ENCODE results near the gene DOCK4.

DNA sequence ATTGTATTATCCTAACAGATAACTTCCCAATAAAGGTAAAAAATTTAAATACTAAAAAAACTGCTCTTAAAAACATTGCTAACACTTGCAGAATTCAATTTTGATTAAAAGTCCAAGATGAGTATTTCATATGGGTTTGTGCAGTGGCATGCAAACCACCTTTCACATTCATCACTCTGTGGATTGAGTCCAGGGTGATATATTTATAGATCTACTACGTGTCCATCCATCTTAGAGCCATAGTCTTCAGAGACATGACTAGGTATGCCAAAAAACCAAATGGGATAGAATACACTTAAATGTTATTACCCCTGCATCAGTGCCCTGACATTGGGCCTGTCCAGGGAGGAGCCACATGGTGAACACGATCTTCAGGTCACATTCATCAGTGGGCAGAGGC, 96.0 kb downstream of the DOCK4 start:
- TF ChIP-seq, protein P1, sequence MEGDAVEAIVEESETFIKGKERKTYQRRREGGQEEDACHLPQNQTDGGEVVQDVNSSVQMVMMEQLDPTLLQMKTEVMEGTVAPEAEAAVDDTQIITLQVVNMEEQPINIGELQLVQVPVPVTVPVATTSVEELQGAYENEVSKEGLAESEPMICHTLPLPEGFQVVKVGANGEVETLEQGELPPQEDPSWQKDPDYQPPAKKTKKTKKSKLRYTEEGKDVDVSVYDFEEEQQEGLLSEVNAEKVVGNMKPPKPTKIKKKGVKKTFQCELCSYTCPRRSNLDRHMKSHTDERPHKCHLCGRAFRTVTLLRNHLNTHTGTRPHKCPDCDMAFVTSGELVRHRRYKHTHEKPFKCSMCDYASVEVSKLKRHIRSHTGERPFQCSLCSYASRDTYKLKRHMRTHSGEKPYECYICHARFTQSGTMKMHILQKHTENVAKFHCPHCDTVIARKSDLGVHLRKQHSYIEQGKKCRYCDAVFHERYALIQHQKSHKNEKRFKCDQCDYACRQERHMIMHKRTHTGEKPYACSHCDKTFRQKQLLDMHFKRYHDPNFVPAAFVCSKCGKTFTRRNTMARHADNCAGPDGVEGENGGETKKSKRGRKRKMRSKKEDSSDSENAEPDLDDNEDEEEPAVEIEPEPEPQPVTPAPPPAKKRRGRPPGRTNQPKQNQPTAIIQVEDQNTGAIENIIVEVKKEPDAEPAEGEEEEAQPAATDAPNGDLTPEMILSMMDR (IDR thresholded peaks at IDR 0.05): no peak
- TF ChIP-seq POLR2AphosphoS5 (IDR thresholded peaks at IDR 0.05): no peak
- TF ChIP-seq POLR2A (IDR thresholded peaks at IDR 0.05): no peak
